Tibial nerve (tissue), 4 donors: ENCODE data around the gene CDC42EP2. TPM values are rescaled to one million over a fixed set of nuclear protein-coding genes. Genes with fewer than 3 reads are reported as not detected.
A peak's percentile ranks its signal among the peaks of the same experiment; 100 is the strongest.

Source experiments
- DNase-seq, 2 donors: peaks; one replicate each; pipeline ENCODE4 v3.0.0-alpha.2; 2019; ENCODE audit warnings: low spot score in 2 of 2
- H3K27ac ChIP-seq, 4 donors: fragments of 200-600 bp; sonication (generic) in 3 of 4; one replicate each; pipeline ENCODE4 v1.5.1; 2017 to 2019; ENCODE audit warnings: mild to moderate bottlenecking in 1 of 4
- H3K27me3 ChIP-seq, 2 donors: fragments of 200-600 bp; sonication (generic) in 1 of 2; one replicate each; pipeline versions ENCODE4 v1.5.1 to v1.6.0; 2017 to 2019
- H3K36me3 ChIP-seq, 3 donors: fragments of 200-600 bp; sonication (generic); one replicate each; pipeline ENCODE4 v1.5.1; 2018 to 2019
- H3K4me1 ChIP-seq, 4 donors: fragments of 200-600 bp; sonication (generic) in 3 of 4; one replicate each; pipeline ENCODE4 v1.5.1; 2017 to 2019
- H3K4me3 ChIP-seq, 4 donors: fragments of 200-600 bp; sonication (generic) in 3 of 4; one replicate each; pipeline ENCODE4 v1.5.1; 2017 to 2019; ENCODE audit warnings: mild to moderate bottlenecking in 1 of 4, moderate library complexity in 1 of 4
- H3K9me3 ChIP-seq, 4 donors: fragments of 200-600 bp; sonication (generic) in 3 of 4; one replicate each; pipeline ENCODE4 v1.5.1; 2017 to 2019
- EP300 ChIP-seq, 2 donors: sonication (generic); formaldehyde crosslinking; IDR thresholded peaks; one replicate each; pipeline ENCODE4 v1.6.1; 2017; ENCODE audit warnings: antibody characterized with exemption in 2 of 2, mild to moderate bottlenecking in 1 of 2
- POLR2A ChIP-seq, 2 donors: fragments of 450-650 bp; IDR thresholded peaks; one replicate each; pipeline ENCODE4 v1.6.1; 2017; ENCODE audit warnings: antibody characterized with exemption in 2 of 2, mild to moderate bottlenecking in 2 of 2, moderate library complexity in 2 of 2
- WGBS, 2 donors: methylation state at CpG; one replicate each; pipeline ENCODE4 v1.1.5; 2018; 5-methylcytosine and 5-hydroxymethylcytosine counted together
- total RNA-seq, 4 donors: library from RNA; depleted of rRNA; stranded (reverse); fragments of >200 nt; gene quantifications; one replicate each; pipeline ENCODE4 v1.1.0, GENCODE V29; 2016
- TF ChIP-seq, protein P1 (sequence below), 5 experiments: fragments of 200-600 bp in 3 of 5; fragments of 450-650 bp in 2 of 5; sonication (generic) in 3 of 5; IDR thresholded peaks; one replicate each; pipeline ENCODE4 v1.5.1; 2016 to 2019; ENCODE audit warnings: antibody characterized with exemption in 5 of 5, mild to moderate bottlenecking in 3 of 5, moderate library complexity in 2 of 5

Gene CDC42EP2
- total RNA-seq, 4 donors from 2014 or later: 10.4 to 39.6 (median 24.9) TPM

- no peak for DNase-seq
- TF ChIP-seq EP300 (IDR thresholded peaks at IDR 0.05) (no peak), POLR2A (IDR thresholded peaks at IDR 0.05) (no peak)
- TF ChIP-seq, protein P1, sequence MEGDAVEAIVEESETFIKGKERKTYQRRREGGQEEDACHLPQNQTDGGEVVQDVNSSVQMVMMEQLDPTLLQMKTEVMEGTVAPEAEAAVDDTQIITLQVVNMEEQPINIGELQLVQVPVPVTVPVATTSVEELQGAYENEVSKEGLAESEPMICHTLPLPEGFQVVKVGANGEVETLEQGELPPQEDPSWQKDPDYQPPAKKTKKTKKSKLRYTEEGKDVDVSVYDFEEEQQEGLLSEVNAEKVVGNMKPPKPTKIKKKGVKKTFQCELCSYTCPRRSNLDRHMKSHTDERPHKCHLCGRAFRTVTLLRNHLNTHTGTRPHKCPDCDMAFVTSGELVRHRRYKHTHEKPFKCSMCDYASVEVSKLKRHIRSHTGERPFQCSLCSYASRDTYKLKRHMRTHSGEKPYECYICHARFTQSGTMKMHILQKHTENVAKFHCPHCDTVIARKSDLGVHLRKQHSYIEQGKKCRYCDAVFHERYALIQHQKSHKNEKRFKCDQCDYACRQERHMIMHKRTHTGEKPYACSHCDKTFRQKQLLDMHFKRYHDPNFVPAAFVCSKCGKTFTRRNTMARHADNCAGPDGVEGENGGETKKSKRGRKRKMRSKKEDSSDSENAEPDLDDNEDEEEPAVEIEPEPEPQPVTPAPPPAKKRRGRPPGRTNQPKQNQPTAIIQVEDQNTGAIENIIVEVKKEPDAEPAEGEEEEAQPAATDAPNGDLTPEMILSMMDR (IDR thresholded peaks at IDR 0.05): no peak
- Histone ChIP-seq H3K36me3 (peaks cover 0 to 46% (median 7%) of the 10 kb centered on the region in 3 donors), H3K9me3 (no peaks in the 10 kb centered on the region), H3K27ac (peak overlapping the region; percentile 79 to 96 (median 87)), H3K4me1 (peaks cover 5 to 51% (median 34%) of the 10 kb centered on the region in 4 donors), H3K4me3 (peak overlapping the region in 2 of 4 donors; percentile 22 to 41), H3K27me3 (no peaks in the 10 kb centered on the region)
- WGBS, 2 donors: 17 to 21% methylated on average over 5 of the region's 5 CpGs
Measured at GRCh38 chr11:65291613-65292012, 23.1 kb upstream of the CDC42EP2 start.

DNA sequence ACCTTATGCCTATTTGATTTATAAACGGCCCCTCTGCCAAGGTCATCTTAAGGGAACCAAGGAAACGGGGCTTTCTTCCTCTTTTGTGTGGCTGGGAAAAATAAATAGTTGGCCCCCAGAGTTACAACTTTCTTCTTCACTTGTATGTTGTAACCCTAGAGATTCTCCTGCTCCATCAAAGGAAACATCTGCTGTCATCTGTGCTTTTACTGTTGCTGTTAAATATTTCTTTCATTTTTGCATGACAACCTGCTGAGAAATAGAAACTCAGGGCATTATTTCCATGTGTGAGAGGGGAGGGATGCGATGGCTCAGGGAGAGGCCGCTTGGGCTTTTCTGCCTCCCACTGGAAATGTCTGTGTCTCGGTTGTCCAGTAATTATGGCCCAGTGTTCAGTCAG is 21.8 kb upstream of the CDC42EP2 start:
- TF ChIP-seq POLR2A (IDR thresholded peaks at IDR 0.05) (no peak), EP300 (IDR thresholded peaks at IDR 0.05) (no peak)
- TF ChIP-seq, protein P1 (IDR thresholded peaks at IDR 0.05): no peak
- H3K36me3 ChIP-seq: peaks cover 0 to 39% (median 7%) of the 10 kb centered on the region in 3 donors
- H3K4me1 ChIP-seq: peaks cover 5 to 62% (median 38%) of the 10 kb centered on the region in 4 donors
- peak overlapping the region; percentile 79 to 96 (median 87) for H3K27ac ChIP-seq
- DNase-seq: no peak
- no peaks in the 10 kb centered on the region for H3K9me3 ChIP-seq
- WGBS, 2 donors: 54 to 55% methylated on average over 5 of the region's 5 CpGs
- no peak overlapping the region for H3K4me3 ChIP-seq
- no peaks in the 10 kb centered on the region for H3K27me3 ChIP-seq

DNA sequence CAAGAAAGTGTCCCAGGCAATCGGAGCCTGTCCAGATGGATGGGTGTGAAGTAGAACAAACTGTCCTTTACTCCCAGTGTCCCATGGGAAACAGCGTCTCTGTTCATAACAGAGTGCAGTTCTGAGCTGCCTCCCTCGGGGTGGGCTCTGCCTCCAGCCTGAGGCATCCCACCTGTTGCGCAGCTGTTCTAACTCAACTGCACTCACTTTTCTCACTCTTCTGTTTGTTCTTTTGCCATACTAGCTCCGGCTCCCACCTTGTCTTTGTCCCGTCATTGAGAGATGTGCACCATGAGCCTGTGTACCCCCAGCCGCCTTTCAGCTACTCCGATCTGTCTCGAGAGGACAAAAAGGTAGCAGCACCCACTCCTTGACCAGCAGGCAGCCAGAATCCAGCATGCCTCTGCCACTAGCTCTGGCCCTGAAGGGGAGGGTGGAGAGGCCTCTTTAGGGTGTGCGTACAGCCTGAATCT is 20.7 kb upstream of the CDC42EP2 start:
- Histone ChIP-seq H3K9me3 (no peaks in the 10 kb centered on the region), H3K4me1 (peaks cover 5 to 69% (median 47%) of the 10 kb centered on the region in 4 donors), H3K27ac (peak overlapping the region in 3 of 4 donors; percentile 2 to 91 (median 40)), H3K36me3 (peaks cover 0 to 43% (median 7%) of the 10 kb centered on the region in 3 donors), H3K4me3 (no peak overlapping the region), H3K27me3 (no peaks in the 10 kb centered on the region)
- DNase-seq: no peak
- 81 to 86% methylated on average over 10 of the region's 10 CpGs for WGBS, 2 donors
- TF ChIP-seq POLR2A (IDR thresholded peaks at IDR 0.05) (no peak), EP300 (IDR thresholded peaks at IDR 0.05) (no peak)
- TF ChIP-seq, protein P1 (IDR thresholded peaks at IDR 0.05): no peak

GRCh38 chr11:65295001-65295400 is 19.7 kb upstream of the CDC42EP2 start:
- no peak overlapping the region for H3K4me3 ChIP-seq
- DNase-seq: no peak
- H3K9me3 ChIP-seq: no peaks in the 10 kb centered on the region
- peaks cover 5 to 66% (median 46%) of the 10 kb centered on the region in 4 donors for H3K4me1 ChIP-seq
- H3K36me3 ChIP-seq: peaks cover 0 to 40% (median 7%) of the 10 kb centered on the region in 3 donors
- peak overlapping the region in 2 of 4 donors; percentile 12 to 40 for H3K27ac ChIP-seq
- no peaks in the 10 kb centered on the region for H3K27me3 ChIP-seq
- TF ChIP-seq, protein P1 (IDR thresholded peaks at IDR 0.05): no peak
- TF ChIP-seq EP300 (IDR thresholded peaks at IDR 0.05) (no peak), POLR2A (IDR thresholded peaks at IDR 0.05) (no peak)
- WGBS, 2 donors: 85 to 88% methylated on average over 11 of the region's 11 CpGs

DNA sequence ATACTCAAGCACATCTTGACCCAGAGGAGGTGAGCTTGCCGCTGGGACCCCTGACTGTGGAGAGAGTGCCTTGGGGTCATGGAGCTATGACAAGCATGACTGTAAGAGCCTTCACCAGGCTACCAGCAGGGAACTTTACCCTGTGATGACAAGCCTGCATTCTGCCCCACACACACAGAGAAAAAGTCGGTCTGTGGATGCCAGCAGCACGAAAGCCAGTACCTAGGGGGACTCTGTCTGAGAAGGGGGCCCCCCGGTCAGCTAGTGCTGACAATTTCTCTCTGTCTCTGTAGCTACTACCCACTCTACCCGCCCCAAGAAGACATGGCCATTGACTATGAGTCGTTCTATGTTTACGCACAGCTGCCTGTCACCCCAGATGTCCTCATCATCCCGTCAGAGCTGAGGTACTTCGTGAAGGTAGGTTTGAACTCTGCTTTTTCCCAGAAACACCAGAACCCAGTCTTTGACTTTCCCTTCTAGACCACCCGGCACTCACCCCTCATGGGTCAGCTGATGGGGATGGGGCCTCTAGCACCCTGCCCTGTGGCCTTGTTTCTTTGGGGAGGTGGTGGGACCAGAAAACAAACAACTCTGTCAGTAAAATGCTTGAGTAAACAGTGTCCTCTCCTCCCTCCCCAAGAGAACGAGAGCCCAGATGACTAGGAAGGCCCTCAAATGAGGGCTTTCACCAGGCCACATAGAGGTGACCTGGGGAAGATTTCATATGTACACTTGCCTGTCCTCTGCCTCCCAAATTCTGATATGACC is 18.9 kb upstream of the CDC42EP2 start:
- 91 to 92% methylated on average over 11 of the region's 11 CpGs for WGBS, 2 donors
- no peaks in the 10 kb centered on the region for H3K27me3 ChIP-seq
- H3K4me1 ChIP-seq: peaks cover 5 to 59% (median 40%) of the 10 kb centered on the region in 4 donors
- no peak for DNase-seq
- TF ChIP-seq POLR2A (IDR thresholded peaks at IDR 0.05) (no peak), EP300 (IDR thresholded peaks at IDR 0.05) (no peak)
- TF ChIP-seq, protein P1 (IDR thresholded peaks at IDR 0.05): no peak
- peaks cover 0 to 40% (median 7%) of the 10 kb centered on the region in 3 donors for H3K36me3 ChIP-seq
- no peaks in the 10 kb centered on the region for H3K9me3 ChIP-seq
- no peak overlapping the region for H3K4me3 ChIP-seq
- peak overlapping the region in 3 of 4 donors; percentile 9 to 45 (median 12) for H3K27ac ChIP-seq
